GM12878 (cell line): ENCODE data around the gene FMNL2. TPM values are rescaled to one million over a fixed set of nuclear protein-coding genes. Genes with fewer than 3 reads are reported as not detected.

Experiments
- ATAC-seq: fragments of 200-7000 bp; cut with Tn5 transposase; 3 replicates; pipeline ENCODE4 v1.9.1; 2020; ENCODE audit warnings: mild to moderate bottlenecking, moderate library complexity
- BruUV-seq: library from RNA; stranded (reverse); fragments of 400-500 nt; replicated peaks from 2 replicates; lab custom pipeline; 2021; lab: Mats Ljungman, UMichigan
- CTCF ChIA-PET: fragments of 300-600 bp; sonication (Branson Sonifier 250); formaldehyde crosslinking; extraction: SDS; loops from one replicate; lab custom pipeline; 2021; ENCODE audit warnings: inconsistent platforms; lab: Yijun Ruan, JAX
- POLR2A ChIA-PET: fragments of 350-600 bp; formaldehyde crosslinking; extraction: SDS; loops from one replicate; lab custom pipeline; 2021; ENCODE audit warnings: inconsistent platforms; lab: Charles Lee
- RAD21 ChIA-PET: fragments of 300-600 bp; sonication (Branson Sonifier 250); formaldehyde crosslinking; loops from one replicate; lab custom pipeline; 2023; ENCODE audit warnings: antibody characterized with exemption; ENCODE audit not compliant: unreplicated experiment; lab: Charles Lee
- SMC1A ChIA-PET: fragments of 300-600 bp; sonication (Branson Sonifier 250); formaldehyde crosslinking; loops from one replicate; lab custom pipeline; 2023; ENCODE audit not compliant: unreplicated experiment, uncharacterized antibody; lab: Charles Lee
- DNase-seq: peaks from one replicate; pipeline ENCODE4 v3.0.0-alpha.2; 2011; ENCODE audit warnings: low read depth, low spot score
- FAIRE-seq: peaks from 3 replicates; lab custom pipeline; 2011; peaks lifted over from hg19 to GRCh38; lab: Jason Lieb, UNC
- H2AFZ ChIP-seq: 2 replicates; pipeline ENCODE4 v1.6.0; 2011; ENCODE audit warnings: low read depth, low read length, control low read depth; ENCODE audit not compliant: control insufficient read depth
- H3K27ac ChIP-seq: 2 replicates; pipeline ENCODE4 v1.5.1; 2011; ENCODE audit warnings: control low read depth; ENCODE audit not compliant: control insufficient read depth, insufficient read depth
- H3K27me3 ChIP-seq, 2 experiments: replicated peaks in 1 of 2; 2 replicates each; pipeline versions ENCODE4 v1.6.0 to v1.6.1; 2011; ENCODE audit warnings: low read length in 1 of 2; ENCODE audit not compliant: control insufficient read depth in 2 of 2, insufficient read depth in 2 of 2
- H3K36me3 ChIP-seq, 2 experiments: 2 replicates each; pipeline ENCODE4 v1.5.1; 2011; ENCODE audit warnings: low read length in 1 of 2; ENCODE audit not compliant: control insufficient read depth in 2 of 2, insufficient read depth in 2 of 2
- H3K4me1 ChIP-seq: 2 replicates; pipeline ENCODE4 v1.6.1; 2011; ENCODE audit warnings: mild to moderate bottlenecking, low read length, moderate library complexity, mixed read lengths; ENCODE audit not compliant: control insufficient read depth, insufficient read depth
- H3K4me2 ChIP-seq: 2 replicates; pipeline ENCODE4 v1.6.0; 2011; ENCODE audit warnings: control low read depth; ENCODE audit not compliant: control insufficient read depth, insufficient read depth
- H3K4me3 ChIP-seq: fragments of 200-600 bp; sonication (generic); 2 replicates; pipeline ENCODE4 v1.5.1; 2016
- H3K79me2 ChIP-seq: 2 replicates; pipeline ENCODE4 v1.6.0; 2011; ENCODE audit warnings: low read length; ENCODE audit not compliant: control insufficient read depth, insufficient read depth
- H3K9ac ChIP-seq: 2 replicates; pipeline ENCODE4 v1.8.0; 2011; ENCODE audit warnings: low read length, control low read depth, mixed read lengths; ENCODE audit not compliant: control insufficient read depth, insufficient read depth
- H3K9me3 ChIP-seq: replicated peaks from 3 replicates; pipeline ENCODE4 v1.5.1; 2011; ENCODE audit warnings: mild to moderate bottlenecking, low read length; ENCODE audit not compliant: control insufficient read depth, insufficient read depth
- H4K20me1 ChIP-seq: 2 replicates; pipeline ENCODE4 v1.6.0; 2011; ENCODE audit not compliant: control insufficient read depth, insufficient read depth
- CBFB ChIP-seq: IDR thresholded peaks from 2 replicates; pipeline ENCODE4 v1.6.1; 2016; ENCODE audit warnings: antibody characterized with exemption, low read depth
- IRF4 ChIP-seq: IDR thresholded peaks from 2 replicates; pipeline ENCODE4 v1.6.1; 2011; ENCODE audit warnings: low read depth, low read length
- MYB ChIP-seq: fragments of 150-350 bp; IDR thresholded peaks from 2 replicates; pipeline ENCODE4 v1.6.1; 2014; ENCODE audit warnings: mild to moderate bottlenecking, low read depth, low read length, borderline replicate concordance
- NKRF ChIP-seq: fragments of 450-650 bp; conservative IDR thresholded peaks from 2 replicates; pipeline ENCODE4 v1.6.1; 2017; ENCODE audit warnings: mild to moderate bottlenecking, moderate library complexity
- WGBS: methylation state at CpG from one replicate; pipeline ENCODE4 v1.1.6; 2016; ENCODE audit warnings: low lambda C conversion rate; ENCODE audit not compliant: insufficient replicate concordance, insufficient coverage; ENCODE audit errors: missing lambda C conversion rate; 5-methylcytosine and 5-hydroxymethylcytosine counted together
- in situ Hi-C: fragments of 300-500 bp; cut with MboI; formaldehyde crosslinking; loops from 9 replicates; pipeline ENCODE4 v1.14.3; 2018; ENCODE audit warnings: mixed read lengths
- intact Hi-C: fragments of 100-400 bp; cut with micrococcal nuclease; formaldehyde crosslinking; loops from one replicate; pipeline ENCODE4 v1.14.2; 2022; ENCODE audit not compliant: unreplicated experiment
- polyA plus RNA-seq, 11 experiments: library from polyadenylated mRNA; depleted of rRNA in 4 of 11; unstranded in 6 of 11; stranded (reverse) in 5 of 11; fragments of >200 nt; fragmentation: Nextera tagmentation in 4 of 11; fragmentation: Illumina TruSeq in 1 of 11; extraction: Ambion mirVana in 4 of 11; extraction: Trizol in 1 of 11; gene quantifications; 1 replicate in 1 of 11; 2 replicates in 10 of 11; pipeline versions ENCODE4 v1.2.1 to v1.2.3, GENCODE V29; 2011 to 2016; ENCODE audit warnings: inconsistent platforms in 2 of 11, missing spikeins in 2 of 11, low read depth in 1 of 11
- total RNA-seq, 4 experiments: library from RNA; depleted of rRNA in 3 of 4; stranded (reverse); fragments of >200 nt in 3 of 4; fragmentation: Illumina TruSeq in 1 of 4; extraction: Trizol in 1 of 4; gene quantifications; 2 replicates each; pipeline versions ENCODE4 v1.2.1 to v1.2.3, GENCODE V29; 2013 to 2021
- TF ChIP-seq, protein P1 (sequence below): fragments of 150-350 bp; IDR thresholded peaks from 2 replicates; pipeline ENCODE4 v1.6.1; 2016; ENCODE audit warnings: low read depth, low read length

Gene FMNL2
- total and polyA plus RNA-seq, 10 of the 15 experiments (the other 5 are each of a cell fraction or from before 2014, with no cell fraction given), result 0.13 to 9.9 (median 0.35) TPM

GRCh38 chr2:152532241-152532640, 197.3 kb downstream of the FMNL2 start:
- CTCF ChIA-PET, result interaction anchor here (0.8 to 1.3 kb wide), 2 partner anchors 95 to 237 kb away, joined by 3 read pairs; no protein-coding TSS in a partner anchor
- no TSS peak for BruUV-seq
- TF ChIP-seq, protein P1, sequence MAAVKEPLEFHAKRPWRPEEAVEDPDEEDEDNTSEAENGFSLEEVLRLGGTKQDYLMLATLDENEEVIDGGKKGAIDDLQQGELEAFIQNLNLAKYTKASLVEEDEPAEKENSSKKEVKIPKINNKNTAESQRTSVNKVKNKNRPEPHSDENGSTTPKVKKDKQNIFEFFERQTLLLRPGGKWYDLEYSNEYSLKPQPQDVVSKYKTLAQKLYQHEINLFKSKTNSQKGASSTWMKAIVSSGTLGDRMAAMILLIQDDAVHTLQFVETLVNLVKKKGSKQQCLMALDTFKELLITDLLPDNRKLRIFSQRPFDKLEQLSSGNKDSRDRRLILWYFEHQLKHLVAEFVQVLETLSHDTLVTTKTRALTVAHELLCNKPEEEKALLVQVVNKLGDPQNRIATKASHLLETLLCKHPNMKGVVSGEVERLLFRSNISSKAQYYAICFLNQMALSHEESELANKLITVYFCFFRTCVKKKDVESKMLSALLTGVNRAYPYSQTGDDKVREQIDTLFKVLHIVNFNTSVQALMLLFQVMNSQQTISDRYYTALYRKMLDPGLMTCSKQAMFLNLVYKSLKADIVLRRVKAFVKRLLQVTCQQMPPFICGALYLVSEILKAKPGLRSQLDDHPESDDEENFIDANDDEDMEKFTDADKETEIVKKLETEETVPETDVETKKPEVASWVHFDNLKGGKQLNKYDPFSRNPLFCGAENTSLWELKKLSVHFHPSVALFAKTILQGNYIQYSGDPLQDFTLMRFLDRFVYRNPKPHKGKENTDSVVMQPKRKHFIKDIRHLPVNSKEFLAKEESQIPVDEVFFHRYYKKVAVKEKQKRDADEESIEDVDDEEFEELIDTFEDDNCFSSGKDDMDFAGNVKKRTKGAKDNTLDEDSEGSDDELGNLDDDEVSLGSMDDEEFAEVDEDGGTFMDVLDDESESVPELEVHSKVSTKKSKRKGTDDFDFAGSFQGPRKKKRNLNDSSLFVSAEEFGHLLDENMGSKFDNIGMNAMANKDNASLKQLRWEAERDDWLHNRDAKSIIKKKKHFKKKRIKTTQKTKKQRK, result no peak
- no peak for TF ChIP-seq IRF4
- no peak for TF ChIP-seq MYB
- TF ChIP-seq CBFB, result no peak
- TF ChIP-seq NKRF, result no peak
- no peak overlapping the region for H3K4me3 ChIP-seq
- H3K4me1 ChIP-seq, result no peaks in the 10 kb centered on the region
- H3K9ac ChIP-seq, result no peak overlapping the region
- SMC1A ChIA-PET, result interaction anchor here (0.7 kb wide), 1 partner anchor 41 kb away, joined by 3 read pairs; no protein-coding TSS in a partner anchor
- FAIRE-seq (no peak), ATAC-seq (no peak), DNase-seq (no peak)
- no peaks in the 10 kb centered on the region for H3K27me3 ChIP-seq
- H3K9me3 ChIP-seq, result no peaks in the 10 kb centered on the region
- intact Hi-C loops (no loop called here), in situ Hi-C loops (no loop called here)
- H4K20me1 ChIP-seq, result no peaks in the 10 kb centered on the region
- H3K27ac ChIP-seq, result no peak overlapping the region
- H3K36me3 ChIP-seq, result no peaks in the 10 kb centered on the region
- POLR2A ChIA-PET, result no interaction called here
- H3K79me2 ChIP-seq, result no peaks in the 10 kb centered on the region
- H3K4me2 ChIP-seq, result no peak overlapping the region
- WGBS, result 61% methylated on average over 3 of the region's 3 CpGs
- RAD21 ChIA-PET, result no interaction called here
- H2AFZ ChIP-seq, result no peak overlapping the region
